Kidney (tissue), 14 donors: ENCODE measurements around the gene P2RY2. TPM values are rescaled to one million over a fixed set of nuclear protein-coding genes. Genes with fewer than 3 reads are reported as not detected.

Source experiments
- DNase-seq, 5 donors: peaks; one replicate each; pipeline ENCODE4 v3.0.0-alpha.2; 2013 to 2020
- FAIRE-seq: peaks from 2 replicates; lab custom pipeline; 2012; peaks lifted over from hg19 to GRCh38; lab: Jason Lieb, UNC
- H3K27ac ChIP-seq, 2 donors: one replicate each; pipeline ENCODE4 v1.7.0; 2013; ENCODE audit warnings: low read depth in 2 of 2, low read length in 2 of 2, inconsistent platforms in 1 of 2
- H3K27me3 ChIP-seq: one replicate; pipeline ENCODE4 v1.7.1; 2013; ENCODE audit warnings: low read length, inconsistent platforms; ENCODE audit not compliant: control insufficient read depth, insufficient read depth
- H3K36me3 ChIP-seq, 3 donors: one replicate each; pipeline versions ENCODE4 v1.7.0 to v1.7.1; 2013; ENCODE audit warnings: low read length in 3 of 3, control low read depth in 1 of 3, inconsistent platforms in 1 of 3; ENCODE audit not compliant: insufficient read depth in 3 of 3, control insufficient read depth in 2 of 3
- H3K4me1 ChIP-seq, 3 donors: one replicate each; pipeline versions ENCODE4 v1.7.0 to v1.7.1; 2013; ENCODE audit warnings: low read length in 3 of 3, inconsistent platforms in 1 of 3, low read depth in 1 of 3; ENCODE audit not compliant: control insufficient read depth in 2 of 3, insufficient read depth in 2 of 3
- H3K4me3 ChIP-seq, 3 donors: one replicate each; pipeline versions ENCODE4 v1.7.0 to v1.8.1; 2013; ENCODE audit warnings: low read length in 3 of 3, control low read depth in 1 of 3, inconsistent platforms in 1 of 3
- H3K9ac ChIP-seq, 3 donors: one replicate each; pipeline versions ENCODE4 v1.7.0 to v1.7.1; 2013; ENCODE audit warnings: low read length in 3 of 3, control low read depth in 1 of 3, inconsistent platforms in 1 of 3
- H3K9me3 ChIP-seq, 3 donors: one replicate each; pipeline versions ENCODE4 v1.7.0 to v1.7.1; 2013; ENCODE audit warnings: low read length in 3 of 3, control low read depth in 1 of 3, inconsistent platforms in 1 of 3; ENCODE audit not compliant: control insufficient read depth in 2 of 3, insufficient read depth in 1 of 3
- CTCF ChIP-seq: IDR thresholded peaks from 3 replicates; pipeline ENCODE4 v1.5.1; 2012; ENCODE audit warnings: mild to moderate bottlenecking, moderate library complexity, borderline replicate concordance; ENCODE audit not compliant: insufficient read depth; ENCODE audit errors: extremely low read depth
- intact Hi-C: fragments of 100-400 bp; cut with DNase I; formaldehyde crosslinking; loops from one replicate; pipeline ENCODE4 v1.11.1; 2022
- polyA plus RNA-seq: library from polyadenylated mRNA; stranded (reverse); fragments of 350-450 nt; fragmentation: Illumina TruSeq; extraction: RNeasy Lipid Tissue Mini Kit (QIAGEN cat#74804); gene quantifications from one replicate; pipeline ENCODE4 v1.2.3, GENCODE V29; 2014; ENCODE audit warnings: low read depth, low replicate concordance; ENCODE audit not compliant: insufficient read depth
- total RNA-seq: library from RNA; stranded (reverse); fragmentation: NEBNext Ultra II Directional; extraction: Animal tissue kit (Norgen Biotek cat#: 25700); gene quantifications from one replicate; pipeline ENCODE4 v1.2.1, GENCODE V29; 2021
- donor health status: control.
- donor health status: control.
- donor health status: control.
- donor health status: control.
- donor health status: control.
- donor health status: DM: yes; HTN: yes; CAD: no.
- donor health status: Normal renal cell carcinoma (clear cell type).

The P2RY2 gene
- total and polyA plus RNA-seq, 2 donors from 2014 or later: 1.3 to 9.7 TPM

- Histone ChIP-seq H3K9ac (no peak overlapping the region), H3K9me3 (no peaks in the 10 kb centered on the region), H3K4me3 (no peak overlapping the region), H3K27ac (no peak overlapping the region), H3K36me3 (no peaks in the 10 kb centered on the region), H3K27me3 (no peaks in the 10 kb centered on the region), H3K4me1 (peaks cover 0 to 4% (median 0%) of the 10 kb centered on the region in 3 donors)
- FAIRE-seq (no peak), DNase-seq (peak in 2 of 5 donors; percentile 36 to 64)
- TF ChIP-seq CTCF: no peak
- intact Hi-C loops: no loop called here
Measured at GRCh38 chr11:73237471-73238290, 19.6 kb downstream of the P2RY2 start.

- H3K9me3 ChIP-seq: no peaks in the 10 kb centered on the region
- no peak for FAIRE-seq
- H3K36me3 ChIP-seq: no peaks in the 10 kb centered on the region
- no peak overlapping the region for H3K27ac ChIP-seq
- H3K27me3 ChIP-seq: no peaks in the 10 kb centered on the region
- TF ChIP-seq CTCF: no peak
- H3K4me3 ChIP-seq: no peak overlapping the region
- DNase-seq: peak in 2 of 5 donors; percentile 24 to 49
- peaks cover 0 to 7% (median 0%) of the 10 kb centered on the region in 3 donors for H3K4me1 ChIP-seq
- intact Hi-C loops: no loop called here
- H3K9ac ChIP-seq: no peak overlapping the region
Measured at GRCh38 chr11:73239111-73239521, 21.0 kb downstream of the P2RY2 start.

DNA sequence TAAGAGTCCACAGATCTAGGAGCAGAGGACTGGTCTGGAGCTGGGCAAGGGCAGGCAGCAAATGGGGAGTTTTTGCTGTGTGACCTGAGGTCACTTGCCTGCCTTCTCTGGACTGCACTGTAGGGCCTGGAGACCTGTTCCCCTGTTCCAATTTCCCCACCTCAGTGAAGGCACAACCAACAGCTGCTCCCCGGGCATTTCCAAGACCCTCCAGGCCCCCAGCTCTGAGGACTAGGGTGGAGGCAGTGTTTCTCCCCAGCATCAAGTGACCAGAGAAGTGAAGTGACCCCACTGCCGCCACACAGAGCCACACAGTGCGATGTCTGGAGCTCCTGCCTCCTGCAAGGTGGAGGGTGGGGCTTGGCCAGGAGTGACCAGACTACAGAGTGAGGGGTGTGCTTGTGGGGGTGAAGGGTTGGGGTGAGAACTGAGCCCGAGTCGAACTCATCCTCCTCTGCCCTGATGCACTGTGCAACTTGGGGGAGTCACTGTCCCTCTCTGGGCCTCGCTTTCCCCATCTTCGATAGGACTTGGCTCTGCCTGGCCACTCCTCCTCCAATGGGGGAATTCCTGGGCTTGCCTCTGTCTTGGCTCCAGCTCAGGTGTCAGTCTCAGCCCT is 21.6 kb downstream of the P2RY2 start:
- intact Hi-C loops: no loop called here
- no peak for TF ChIP-seq CTCF
- DNase-seq (peak in 1 of 5 donors; percentile 26), FAIRE-seq (no peak)
- H3K27ac ChIP-seq: no peak overlapping the region
- no peak overlapping the region for H3K9ac ChIP-seq
- no peaks in the 10 kb centered on the region for H3K27me3 ChIP-seq
- H3K4me1 ChIP-seq: peaks cover 0 to 7% (median 0%) of the 10 kb centered on the region in 3 donors
- H3K36me3 ChIP-seq: no peaks in the 10 kb centered on the region
- H3K4me3 ChIP-seq: no peak overlapping the region
- H3K9me3 ChIP-seq: no peaks in the 10 kb centered on the region
